ENCODE results near the gene SLC25A52. TPM values are rescaled to one million over a fixed set of nuclear protein-coding genes. Genes with fewer than 3 reads are reported as not detected.

SLC25A52 gene
- total and polyA plus RNA-seq, 7 donors, result 0.05 to 0.78 TPM; not detected in 5

DNA sequence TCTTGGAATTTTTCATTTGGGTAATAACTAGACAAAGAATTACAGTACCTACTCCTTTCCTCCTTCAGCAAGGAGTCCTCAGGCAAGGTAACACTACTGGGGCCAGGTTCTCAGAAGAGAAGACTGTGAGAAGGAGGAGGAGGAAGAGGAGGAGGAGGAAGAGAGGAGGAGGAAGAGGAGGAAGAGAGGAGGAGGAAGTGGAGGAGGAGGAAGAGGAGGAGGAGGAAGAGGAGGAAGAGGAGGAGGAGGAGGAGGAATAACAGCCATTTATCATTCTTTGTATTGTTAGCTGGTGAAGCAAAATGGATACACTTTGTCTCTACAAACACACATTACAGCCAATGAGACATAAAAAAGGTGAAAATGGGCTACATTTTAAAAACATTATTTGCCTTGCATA, 32.9 kb upstream of the SLC25A52 start:
- no peak overlapping the region for H3K4me3 ChIP-seq
- no peaks in the 10 kb centered on the region for H3K27me3 ChIP-seq (ENCODE audit: insufficient read depth in 3 of 3, low read length in 2 of 3)
- no peaks in the 10 kb centered on the region for H3K36me3 ChIP-seq (ENCODE audit: insufficient read depth in 1 of 2, low read depth in 1 of 2)
- H3K27ac ChIP-seq, result no peak overlapping the region
- no peaks in the 10 kb centered on the region for H3K4me1 ChIP-seq
- intact Hi-C loops (cut with DNase I), result no loop called here
- ATAC-seq (no peak), DNase-seq (no peak)
- no peaks in the 10 kb centered on the region for H3K9me3 ChIP-seq
- TF ChIP-seq, protein P1, sequence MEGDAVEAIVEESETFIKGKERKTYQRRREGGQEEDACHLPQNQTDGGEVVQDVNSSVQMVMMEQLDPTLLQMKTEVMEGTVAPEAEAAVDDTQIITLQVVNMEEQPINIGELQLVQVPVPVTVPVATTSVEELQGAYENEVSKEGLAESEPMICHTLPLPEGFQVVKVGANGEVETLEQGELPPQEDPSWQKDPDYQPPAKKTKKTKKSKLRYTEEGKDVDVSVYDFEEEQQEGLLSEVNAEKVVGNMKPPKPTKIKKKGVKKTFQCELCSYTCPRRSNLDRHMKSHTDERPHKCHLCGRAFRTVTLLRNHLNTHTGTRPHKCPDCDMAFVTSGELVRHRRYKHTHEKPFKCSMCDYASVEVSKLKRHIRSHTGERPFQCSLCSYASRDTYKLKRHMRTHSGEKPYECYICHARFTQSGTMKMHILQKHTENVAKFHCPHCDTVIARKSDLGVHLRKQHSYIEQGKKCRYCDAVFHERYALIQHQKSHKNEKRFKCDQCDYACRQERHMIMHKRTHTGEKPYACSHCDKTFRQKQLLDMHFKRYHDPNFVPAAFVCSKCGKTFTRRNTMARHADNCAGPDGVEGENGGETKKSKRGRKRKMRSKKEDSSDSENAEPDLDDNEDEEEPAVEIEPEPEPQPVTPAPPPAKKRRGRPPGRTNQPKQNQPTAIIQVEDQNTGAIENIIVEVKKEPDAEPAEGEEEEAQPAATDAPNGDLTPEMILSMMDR (IDR thresholded peaks at IDR 0.05), result no peak

DNA sequence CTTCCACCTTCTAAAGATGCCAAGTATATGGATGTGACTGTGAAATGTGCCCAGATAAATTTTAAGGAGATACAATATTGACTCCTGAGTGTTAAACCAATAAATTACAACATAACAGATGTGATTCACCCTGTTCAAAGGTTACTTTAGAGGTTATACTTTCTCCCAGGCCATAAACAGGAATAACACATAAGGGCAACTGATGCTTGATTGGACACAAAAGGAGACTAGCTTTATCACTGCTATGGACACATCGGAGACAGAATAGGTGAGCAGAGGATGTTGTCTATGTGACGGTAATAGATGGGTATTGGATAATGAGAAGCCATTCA, 31.9 kb upstream of the SLC25A52 start:
- no peaks in the 10 kb centered on the region for H3K9me3 ChIP-seq
- H3K4me3 ChIP-seq, result no peak overlapping the region
- DNase-seq (no peak), ATAC-seq (no peak)
- no peaks in the 10 kb centered on the region for H3K4me1 ChIP-seq
- H3K27me3 ChIP-seq (ENCODE audit: insufficient read depth in 3 of 3, low read length in 2 of 3), result no peaks in the 10 kb centered on the region
- H3K27ac ChIP-seq, result no peak overlapping the region
- intact Hi-C loops (cut with DNase I), result no loop called here
- 89 to 96% (median 94%) methylated on average over 2 of the region's 2 CpGs for WGBS, 3 donors
- TF ChIP-seq, protein P1 (IDR thresholded peaks at IDR 0.05), result no peak
- H3K36me3 ChIP-seq (ENCODE audit: insufficient read depth in 1 of 2, low read depth in 1 of 2), result no peaks in the 10 kb centered on the region

DNA sequence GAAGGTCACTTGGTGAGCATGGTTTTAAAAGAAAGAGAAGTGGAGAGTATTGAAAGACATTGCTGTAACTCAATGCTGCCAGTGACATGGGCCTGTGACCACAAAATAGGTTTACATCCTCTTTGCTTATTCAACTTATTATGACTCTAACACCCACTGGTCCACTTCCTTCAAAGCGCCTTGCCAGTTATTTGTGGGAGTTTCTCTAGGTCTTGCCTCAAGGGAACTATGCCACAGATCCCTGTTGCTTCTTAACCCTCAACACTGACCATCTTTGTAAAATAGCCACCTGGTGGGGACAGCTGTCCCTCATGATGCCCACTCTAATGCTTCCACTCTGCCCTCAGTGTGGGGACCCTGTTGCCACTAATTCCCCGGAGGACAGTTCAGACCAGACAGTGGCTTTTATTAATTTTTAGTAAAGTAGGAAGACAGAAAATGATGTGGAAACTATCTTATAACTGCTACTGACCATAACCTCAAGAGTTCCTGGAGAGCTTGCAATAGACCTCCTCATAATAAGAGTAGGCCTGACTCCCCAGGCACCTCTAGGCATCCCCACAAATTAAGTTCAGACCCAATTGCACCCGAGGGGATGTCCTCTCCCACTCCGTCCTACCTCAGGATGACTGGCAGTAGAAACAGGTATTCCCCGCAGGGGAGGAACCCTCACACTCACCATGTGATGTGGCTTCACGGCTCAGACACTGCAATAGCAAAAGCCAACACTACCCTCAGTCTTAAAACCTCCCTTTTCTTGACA, 31.3 kb upstream of the SLC25A52 start:
- TF ChIP-seq, protein P1 (IDR thresholded peaks at IDR 0.05), result no peak
- intact Hi-C loops (cut with DNase I), result no loop called here
- Histone ChIP-seq H3K36me3 (ENCODE audit: insufficient read depth in 1 of 2, low read depth in 1 of 2) (no peaks in the 10 kb centered on the region), H3K4me3 (no peak overlapping the region), H3K27me3 (ENCODE audit: insufficient read depth in 3 of 3, low read length in 2 of 3) (no peaks in the 10 kb centered on the region), H3K9me3 (no peaks in the 10 kb centered on the region), H3K4me1 (no peaks in the 10 kb centered on the region), H3K27ac (no peak overlapping the region)
- DNase-seq (no peak), ATAC-seq (no peak)
- WGBS, 3 donors, result 83 to 85% (median 83%) methylated on average over 6 of the region's 6 CpGs

DNA sequence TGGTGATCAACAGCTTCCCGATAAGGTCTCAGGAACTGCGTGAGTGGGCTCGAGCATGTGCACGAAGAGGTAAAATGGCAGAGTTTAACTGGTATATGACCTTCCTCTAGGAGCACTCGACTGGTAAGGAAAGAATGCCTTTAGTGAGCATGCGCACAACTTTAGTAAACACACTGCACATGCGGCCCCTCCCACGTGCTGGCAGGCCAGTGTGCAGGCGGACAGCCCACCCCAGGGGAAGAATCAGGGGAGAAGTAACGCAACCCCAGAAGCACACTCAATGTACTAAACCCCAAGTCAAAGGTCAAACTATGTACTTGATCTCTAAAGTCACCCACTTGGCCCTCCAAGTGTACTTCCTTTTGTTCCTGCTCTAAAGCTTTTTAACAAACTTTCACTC, 28.7 kb upstream of the SLC25A52 start:
- Histone ChIP-seq H3K36me3 (ENCODE audit: insufficient read depth in 1 of 2, low read depth in 1 of 2) (no peaks in the 10 kb centered on the region), H3K27me3 (ENCODE audit: insufficient read depth in 3 of 3, low read length in 2 of 3) (peaks cover 0 to 4% (median 0%) of the 10 kb centered on the region in 3 donors), H3K27ac (no peak overlapping the region), H3K9me3 (no peaks in the 10 kb centered on the region), H3K4me1 (no peaks in the 10 kb centered on the region), H3K4me3 (no peak overlapping the region)
- no peak for DNase-seq
- 69 to 73% (median 70%) methylated on average over 10 of the region's 10 CpGs for WGBS, 3 donors
- intact Hi-C loops (cut with DNase I), result no loop called here
- ATAC-seq, result no peak
- TF ChIP-seq, protein P1 (IDR thresholded peaks at IDR 0.05), result no peak

DNA sequence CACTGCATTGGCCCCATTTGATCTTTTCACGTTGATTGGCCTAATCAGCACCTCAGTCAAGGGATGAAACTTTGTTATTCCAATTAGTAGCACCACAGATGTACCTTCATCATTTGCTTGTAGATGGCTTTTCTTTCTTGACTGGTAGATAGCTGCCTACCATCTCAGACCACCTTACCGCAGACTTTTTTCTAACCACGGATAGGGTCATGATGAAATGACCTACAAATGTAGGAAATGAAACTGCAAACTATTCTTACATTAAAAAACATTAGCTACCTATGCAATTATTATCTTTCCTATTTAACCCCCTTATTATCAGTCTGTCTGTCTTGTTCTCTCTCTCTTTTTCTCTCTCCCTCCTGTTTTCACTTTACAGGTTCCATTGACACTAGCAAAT, 22.4 kb upstream of the SLC25A52 start:
- WGBS, 3 donors, result 79 to 84% (median 80%) methylated on average over 3 of the region's 3 CpGs
- H3K4me1 ChIP-seq, result no peaks in the 10 kb centered on the region
- H3K27me3 ChIP-seq (ENCODE audit: insufficient read depth in 3 of 3, low read length in 2 of 3), result peaks cover 0 to 4% (median 0%) of the 10 kb centered on the region in 3 donors
- H3K4me3 ChIP-seq, result no peak overlapping the region
- intact Hi-C loops (cut with DNase I), result no loop called here
- H3K27ac ChIP-seq, result no peak overlapping the region
- TF ChIP-seq, protein P1 (IDR thresholded peaks at IDR 0.05), result no peak
- H3K36me3 ChIP-seq (ENCODE audit: insufficient read depth in 1 of 2, low read depth in 1 of 2), result no peaks in the 10 kb centered on the region
- no peak for ATAC-seq
- no peak for DNase-seq
- peaks cover 13% of the 10 kb centered on the region for H3K9me3 ChIP-seq
